ENCODE measurements around the gene NR6A1. TPM values are rescaled to one million over a fixed set of nuclear protein-coding genes. Genes with fewer than 3 reads are reported as not detected.
A peak's percentile ranks its signal among the peaks of the same experiment; 100 is the strongest.

Gene NR6A1
- total and polyA plus RNA-seq, 2 of the 8 experiments (the other 6 are each of a cell fraction or from before 2014, with no cell fraction given) = 93.2 to 237 TPM

GRCh38 chr9:124708633-124709291 lies 62.3 kb downstream of the NR6A1 start:
- no peak overlapping the region for H3K4me2 ChIP-seq (ENCODE audit: insufficient read depth in 1 of 2, low read depth in 2 of 2, low read length in 2 of 2)
- H4K8ac ChIP-seq (ENCODE audit: extremely low read depth, insufficient read depth, low read length) = no peak overlapping the region
- H2BK20ac ChIP-seq (ENCODE audit: low read length) = no peak overlapping the region
- H3K4me1 ChIP-seq (replicated peaks in 1 of 4; ENCODE audit: control insufficient read depth in 3 of 4, insufficient read depth in 4 of 4, low read length in 3 of 4) = peaks cover 2 to 16% (median 7%) of the 10 kb centered on the region in 4 experiments; a peak in 5 of 7 replicates
- no peak overlapping the region for H4K91ac ChIP-seq (replicated peaks; ENCODE audit: insufficient read length, low read length)
- FAIRE-seq (no peak), DNase-seq (ENCODE audit: low read depth in 1 of 2, low spot score in 2 of 2) (no peak)
- no peaks in the 10 kb centered on the region for H3K23me2 ChIP-seq (ENCODE audit: low read depth, low read length)
- 0 out of 2 replicates have a peak overlapping the region, but pooled peaks have one; percentile 65 for H2BK15ac ChIP-seq (ENCODE audit: low read length)
- H2BK12ac ChIP-seq (ENCODE audit: low read depth, low read length) = no peak overlapping the region
- H3K79me1 ChIP-seq (ENCODE audit: low read depth, low read length) = no peaks in the 10 kb centered on the region
- WGBS, 2 experiments (ENCODE audit: extremely low coverage in 1 of 2, insufficient coverage in 1 of 2, insufficient read length in 1 of 2, insufficient replicate concordance in 2 of 2, low coverage in 1 of 2, low lambda C conversion rate in 2 of 2, missing lambda C conversion rate in 1 of 2) = 85% methylated on average over 1 of the region's 1 CpG; no CpG with 5 or more reads in 1 of the 2 experiments
- H3K27ac ChIP-seq (ENCODE audit: low read depth, low read length) = no peak overlapping the region
- no peak overlapping the region for H4K5ac ChIP-seq (ENCODE audit: insufficient read length, low read depth, low read length)
- H3K18ac ChIP-seq (ENCODE audit: extremely low read depth, low read length) = no peak overlapping the region
- ChIA-PET POLR2A (ENCODE audit: partially characterized antibody) (interaction anchor here (0.6 to 1.1 kb wide), 4 partner anchors 10 to 391 kb away, joined by 3 to 4 read pairs (median 3); no protein-coding TSS in a partner anchor), CTCF (ENCODE audit: partially characterized antibody) (interaction anchor here (0.7 to 8.8 kb wide), 11 partner anchors 47 to 234 kb away, joined by 3 to 128 read pairs (median 4); no protein-coding TSS in a partner anchor)
- H3K9me3 ChIP-seq (ENCODE audit: insufficient read depth in 2 of 2, low read depth in 1 of 2, low read length in 1 of 2) = no peaks in the 10 kb centered on the region; a peak in 1 of 4 replicates
- TF ChIP-seq POLR2AphosphoS5 (IDR thresholded peaks at IDR 0.05; ENCODE audit: low read depth, low read length) = peak; percentile 45; the same call in 1 of the 2 replicates
- no peak for TF ChIP-seq FOSL1 (IDR thresholded peaks at IDR 0.05; ENCODE audit: insufficient read depth, low read depth, low read length)
- no peaks in the 10 kb centered on the region for H3K27me3 ChIP-seq (replicated peaks in 1 of 4; ENCODE audit: control insufficient read depth in 3 of 4, extremely low read depth in 1 of 4, insufficient read depth in 3 of 4, low read length in 3 of 4)
- no peak overlapping the region for H2AFZ ChIP-seq (ENCODE audit: low read length)
- H4K20me1 ChIP-seq (replicated peaks in 1 of 2; ENCODE audit: control insufficient read depth in 1 of 2, insufficient read depth in 2 of 2, low read length in 2 of 2) = peaks cover 0 to 8% of the 10 kb centered on the region in 2 experiments
- H3K4me3 ChIP-seq (ENCODE audit: extremely low read depth in 1 of 4, insufficient read depth in 2 of 4, low read depth in 3 of 4, low read length in 4 of 4) = no peak overlapping the region
- H3K14ac ChIP-seq (ENCODE audit: insufficient read length) = no peak overlapping the region
- H2BK5ac ChIP-seq (ENCODE audit: low read depth, low read length) = no peak overlapping the region
- no peak overlapping the region for H3K56ac ChIP-seq (replicated peaks; ENCODE audit: insufficient read length, low read depth, low read length)
- no peak overlapping the region for H3K4ac ChIP-seq (replicated peaks; ENCODE audit: insufficient read length, low read depth, low read length)
- no peak overlapping the region for H2BK120ac ChIP-seq (replicated peaks; ENCODE audit: low read depth, low read length)
- H2AK5ac ChIP-seq (ENCODE audit: low read depth, low read length) = no peak overlapping the region
- H3K23ac ChIP-seq (ENCODE audit: insufficient read length) = no peak overlapping the region
- H3K9ac ChIP-seq (replicated peaks in 1 of 4; ENCODE audit: extremely low read depth in 1 of 4, low read depth in 3 of 4, low read length in 3 of 4) = no peak overlapping the region
- peaks cover 0 to 62% of the 10 kb centered on the region in 2 experiments; a peak in 3 of 4 replicates for H3K79me2 ChIP-seq (ENCODE audit: control insufficient read depth in 1 of 2, insufficient read depth in 2 of 2, low read length in 2 of 2)
- H3K36me3 ChIP-seq (ENCODE audit: control insufficient read depth in 2 of 4, insufficient read depth in 4 of 4, low read length in 3 of 4) = no peaks in the 10 kb centered on the region

Measured in H1 (cell line).